Measurements from ENCODE around the gene PAPLN. TPM values are rescaled to one million over a fixed set of nuclear protein-coding genes. Genes with fewer than 3 reads are reported as not detected.
A peak's percentile ranks its signal among the peaks of the same experiment; 100 is the strongest.

Gene PAPLN
- polyA plus RNA-seq, 4 donors = 18.7 to 35.6 (median 28.9) TPM

- DNase-seq (ENCODE audit: low read depth in 4 of 4, low spot score in 2 of 4) = no peak
Measured at GRCh38 chr14:73258845-73259611, 21.7 kb downstream of the PAPLN start.

GRCh38 chr14:73259837-73260236, 22.5 kb downstream of the PAPLN start:
- DNase-seq (ENCODE audit: low read depth in 4 of 4, low spot score in 2 of 4) = no peak

GRCh38 chr14:73260574-73260973, 23.3 kb downstream of the PAPLN start:
- no peak for DNase-seq (ENCODE audit: low read depth in 4 of 4, low spot score in 2 of 4)

- no peak for DNase-seq (ENCODE audit: low read depth in 4 of 4, low spot score in 2 of 4)
Measured at GRCh38 chr14:73261075-73261474, 23.8 kb downstream of the PAPLN start.

GRCh38 chr14:73261520-73262426, 24.5 kb downstream of the PAPLN start:
- DNase-seq (ENCODE audit: low read depth in 4 of 4, low spot score in 2 of 4) = no peak

GRCh38 chr14:73262427-73263183, 25.3 kb downstream of the PAPLN start:
- no peak for DNase-seq (ENCODE audit: low read depth in 4 of 4, low spot score in 2 of 4)

GRCh38 chr14:73263606-73264005, 26.3 kb downstream of the PAPLN start:
- no peak for DNase-seq (ENCODE audit: low read depth in 4 of 4, low spot score in 2 of 4)

- DNase-seq (ENCODE audit: low read depth in 4 of 4, low spot score in 2 of 4) = no peak
Measured at GRCh38 chr14:73264080-73264884, 27.0 kb downstream of the PAPLN start.

- no peak for DNase-seq (ENCODE audit: low read depth in 4 of 4, low spot score in 2 of 4)
Measured at GRCh38 chr14:73264885-73265720, 27.8 kb downstream of the PAPLN start.

GRCh38 chr14:73265721-73266046, 28.4 kb downstream of the PAPLN start:
- DNase-seq (ENCODE audit: low read depth in 4 of 4, low spot score in 2 of 4) = no peak

- DNase-seq (ENCODE audit: low read depth in 4 of 4, low spot score in 2 of 4) = no peak
Measured at GRCh38 chr14:73266317-73266716, 29.0 kb downstream of the PAPLN start.

- no peak for DNase-seq (ENCODE audit: low read depth in 4 of 4, low spot score in 2 of 4)
Measured at GRCh38 chr14:73267474-73267873, 30.2 kb downstream of the PAPLN start.

GRCh38 chr14:73269729-73270531, 32.6 kb downstream of the PAPLN start:
- peak in 2 of 4 donors; percentile 33 to 46 for DNase-seq (ENCODE audit: low read depth in 4 of 4, low spot score in 2 of 4)

GRCh38 chr14:73272393-73272792, 35.1 kb downstream of the PAPLN start:
- no peak for DNase-seq (ENCODE audit: low read depth in 4 of 4, low spot score in 2 of 4)

GRCh38 chr14:73273799-73274198, 36.5 kb downstream of the PAPLN start:
- DNase-seq (ENCODE audit: low read depth in 4 of 4, low spot score in 2 of 4) = no peak

- DNase-seq (ENCODE audit: low read depth in 4 of 4, low spot score in 2 of 4) = no peak
Measured at GRCh38 chr14:73276836-73277235, 39.5 kb downstream of the PAPLN start.

GRCh38 chr14:73277376-73277775, 40.1 kb downstream of the PAPLN start:
- DNase-seq (ENCODE audit: low read depth in 4 of 4, low spot score in 2 of 4) = no peak

GRCh38 chr14:73280903-73281302, 43.6 kb downstream of the PAPLN start:
- DNase-seq (ENCODE audit: low read depth in 4 of 4, low spot score in 2 of 4) = no peak

All from left renal cortex interstitium (tissue), 4 donors.